CD14-positive monocyte (primary cell): ENCODE results near the gene FBXW10B. TPM values are rescaled to one million over a fixed set of nuclear protein-coding genes. Genes with fewer than 3 reads are reported as not detected.

Source experiments
- DNase-seq, 3 donors: peaks; one replicate each; pipeline ENCODE4 v3.0.0-alpha.2; 2011 to 2022
- H2AFZ ChIP-seq: 2 replicates; pipeline ENCODE4 v1.6.0; 2012; ENCODE audit warnings: mild to moderate bottlenecking, low read depth, low read length, inconsistent platforms; ENCODE audit not compliant: insufficient read depth, poor library complexity, severe bottlenecking
- H3K27ac ChIP-seq, 2 donors: 1 replicate in 1 of 2; 2 replicates in 1 of 2; pipeline ENCODE4 v1.5.1; 2012 to 2013; ENCODE audit warnings: low read length in 2 of 2, control low read depth in 1 of 2, inconsistent platforms in 1 of 2, low read depth in 1 of 2, mild to moderate bottlenecking in 1 of 2
- H3K27me3 ChIP-seq, 2 donors: one replicate each; pipeline versions ENCODE4 v1.6.0 to v1.6.1; 2011 to 2013; ENCODE audit warnings: low read length in 2 of 2; ENCODE audit not compliant: control insufficient read depth in 2 of 2, insufficient read depth in 2 of 2
- H3K36me3 ChIP-seq, 2 donors: replicated peaks in 1 of 2; 1 replicate in 1 of 2; 2 replicates in 1 of 2; pipeline versions ENCODE4 v1.5.1 to v1.6.1; 2012 to 2013; ENCODE audit warnings: low read length in 2 of 2, control low read depth in 1 of 2, inconsistent platforms in 1 of 2, mild to moderate bottlenecking in 1 of 2; ENCODE audit not compliant: insufficient read depth in 2 of 2, control insufficient read depth in 1 of 2
- H3K4me1 ChIP-seq, 2 donors: 1 replicate in 1 of 2; 2 replicates in 1 of 2; pipeline versions ENCODE4 v1.5.1 to v1.6.1; 2012 to 2013; ENCODE audit warnings: low read length in 2 of 2, control low read depth in 1 of 2, inconsistent platforms in 1 of 2, mild to moderate bottlenecking in 1 of 2, moderate library complexity in 1 of 2; ENCODE audit not compliant: insufficient read depth in 2 of 2, control insufficient read depth in 1 of 2
- H3K4me2 ChIP-seq: replicated peaks from 2 replicates; pipeline ENCODE3; 2012; ENCODE audit warnings: low read length, moderate library complexity, mild to moderate bottlenecking; ENCODE audit not compliant: poor library complexity, severe bottlenecking; ENCODE audit errors: extremely low read depth
- H3K4me3 ChIP-seq, 3 experiments: fragments of 200-600 bp in 1 of 3; sonication (generic) in 1 of 3; replicated peaks in 1 of 3; 1 replicate in 2 of 3; 2 replicates in 1 of 3; pipeline ENCODE4 v1.5.1; 2011 to 2013; ENCODE audit warnings: low read length in 3 of 3, mild to moderate bottlenecking in 3 of 3, control low read depth in 2 of 3, low read depth in 2 of 3, inconsistent platforms in 1 of 3, moderate library complexity in 1 of 3
- H3K79me2 ChIP-seq: 2 replicates; pipeline ENCODE4 v1.6.0; 2012; ENCODE audit warnings: mild to moderate bottlenecking, control low read depth, inconsistent platforms, low read length, moderate library complexity; ENCODE audit not compliant: insufficient read depth
- H3K9ac ChIP-seq: 2 replicates; pipeline ENCODE4 v1.6.0; 2017; ENCODE audit warnings: low read length, mild to moderate bottlenecking; ENCODE audit not compliant: insufficient read depth, poor library complexity, severe bottlenecking
- H3K9me3 ChIP-seq, 2 donors: replicated peaks in 1 of 2; 1 replicate in 1 of 2; 2 replicates in 1 of 2; pipeline versions ENCODE4 v1.5.1 to v1.6.1; 2012 to 2013; ENCODE audit warnings: low read length in 2 of 2, control low read depth in 1 of 2; ENCODE audit not compliant: control insufficient read depth in 1 of 2, insufficient read depth in 1 of 2
- H4K20me1 ChIP-seq: 2 replicates; pipeline ENCODE4 v1.6.0; 2012; ENCODE audit warnings: mild to moderate bottlenecking, low read length, control low read depth, moderate library complexity; ENCODE audit not compliant: insufficient read depth
- H3K27ac Mint-ChIP-seq, 7 donors: one replicate each; pipeline ENCODE4 v1.8.0; 2020; ENCODE audit warnings: mild to moderate bottlenecking in 7 of 7, mixed read lengths in 7 of 7, moderate library complexity in 6 of 7, inconsistent platforms in 2 of 7
- H3K27me3 Mint-ChIP-seq, 3 donors: one replicate each; pipeline ENCODE4 v1.8.0; 2021 to 2022; ENCODE audit warnings: low read depth in 3 of 3, mild to moderate bottlenecking in 3 of 3, mixed read lengths in 3 of 3, moderate library complexity in 3 of 3, inconsistent platforms in 1 of 3
- H3K36me3 Mint-ChIP-seq, 2 donors: one replicate each; pipeline ENCODE4 v1.8.0; 2020; ENCODE audit warnings: mixed read lengths in 2 of 2, inconsistent platforms in 1 of 2, mild to moderate bottlenecking in 1 of 2
- H3K4me1 Mint-ChIP-seq: one replicate; pipeline ENCODE4 v1.8.0; 2020; ENCODE audit warnings: mild to moderate bottlenecking, mixed read lengths
- H3K4me3 Mint-ChIP-seq, 2 donors: one replicate each; pipeline ENCODE4 v1.8.0; 2020; ENCODE audit warnings: mild to moderate bottlenecking in 2 of 2, mixed read lengths in 2 of 2, moderate library complexity in 1 of 2
- H3K9me3 Mint-ChIP-seq, 7 donors: one replicate each; pipeline ENCODE4 v1.8.0; 2020 to 2022; ENCODE audit warnings: mixed read lengths in 7 of 7, mild to moderate bottlenecking in 6 of 7, moderate library complexity in 6 of 7, inconsistent platforms in 2 of 7
- WGBS: methylation state at CpG from one replicate; pipeline ENCODE4 v1.1.5; 2013; ENCODE audit warnings: missing lambda C conversion rate; ENCODE audit not compliant: insufficient coverage; 5-methylcytosine and 5-hydroxymethylcytosine counted together
- intact Hi-C, 2 donors: fragments of 100-400 bp; cut with micrococcal nuclease; formaldehyde crosslinking; loops; one replicate each; pipeline versions ENCODE4 v1.15.0 to v1.15.1; 2023
- polyA plus RNA-seq, 3 donors: library from polyadenylated mRNA; depleted of rRNA in 1 of 3; unstranded in 2 of 3; stranded (reverse) in 1 of 3; fragments of 300-500 nt in 2 of 3; fragments of >200 nt in 1 of 3; fragmentation: Illumina TruSeq in 2 of 3; gene quantifications; 1 replicate in 2 of 3; 2 replicates in 1 of 3; pipeline ENCODE4 v1.2.3, GENCODE V29; 2012 to 2021
- TF ChIP-seq, protein P1 (sequence below): fragments of 200-600 bp; IDR thresholded peaks from one replicate; pipeline ENCODE4 v1.8.0; 2022; ENCODE audit warnings: antibody characterized with exemption, mild to moderate bottlenecking

Gene FBXW10B
- polyA plus RNA-seq, 3 donors, result 0.09 TPM; not detected in 2

DNA sequence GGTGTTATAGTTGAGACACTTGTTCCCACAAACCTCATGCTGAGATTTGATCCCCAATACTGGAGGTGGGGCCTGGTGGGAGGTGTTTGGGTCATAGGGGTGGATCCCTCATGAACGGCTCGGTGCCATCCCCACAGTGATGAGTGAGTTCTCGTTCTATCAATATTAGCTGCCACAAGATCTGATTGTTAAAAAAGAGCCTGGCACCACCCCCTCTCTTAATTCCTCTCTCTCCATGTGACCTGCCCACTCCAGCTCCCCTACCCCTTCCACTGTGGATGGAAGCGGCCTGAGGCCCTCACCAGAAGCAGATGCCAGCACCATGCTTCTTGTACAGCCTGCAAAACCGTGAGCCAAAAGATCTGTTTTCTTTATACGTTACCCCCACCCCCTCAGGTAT, 33.5 kb upstream of the FBXW10B start:
- no peak overlapping the region for H3K9ac ChIP-seq
- H3K4me1 Mint-ChIP-seq, result peaks cover 25% of the 10 kb centered on the region
- no peak for DNase-seq
- H3K27me3 ChIP-seq, result no peaks in the 10 kb centered on the region
- intact Hi-C loops, result no loop called here
- no peak overlapping the region for H3K4me3 ChIP-seq
- H3K4me1 ChIP-seq, result peaks cover 17 to 25% of the 10 kb centered on the region in 2 donors
- peaks cover 2 to 5% of the 10 kb centered on the region in 2 donors for H3K36me3 Mint-ChIP-seq
- H3K27ac ChIP-seq, result no peak overlapping the region
- H2AFZ ChIP-seq, result no peak overlapping the region
- no peak overlapping the region for H3K4me3 Mint-ChIP-seq
- no peaks in the 10 kb centered on the region for H4K20me1 ChIP-seq
- no peak overlapping the region for H3K4me2 ChIP-seq
- 95% methylated on average over 4 of the region's 6 CpGs for WGBS
- no peaks in the 10 kb centered on the region for H3K79me2 ChIP-seq
- TF ChIP-seq, protein P1, sequence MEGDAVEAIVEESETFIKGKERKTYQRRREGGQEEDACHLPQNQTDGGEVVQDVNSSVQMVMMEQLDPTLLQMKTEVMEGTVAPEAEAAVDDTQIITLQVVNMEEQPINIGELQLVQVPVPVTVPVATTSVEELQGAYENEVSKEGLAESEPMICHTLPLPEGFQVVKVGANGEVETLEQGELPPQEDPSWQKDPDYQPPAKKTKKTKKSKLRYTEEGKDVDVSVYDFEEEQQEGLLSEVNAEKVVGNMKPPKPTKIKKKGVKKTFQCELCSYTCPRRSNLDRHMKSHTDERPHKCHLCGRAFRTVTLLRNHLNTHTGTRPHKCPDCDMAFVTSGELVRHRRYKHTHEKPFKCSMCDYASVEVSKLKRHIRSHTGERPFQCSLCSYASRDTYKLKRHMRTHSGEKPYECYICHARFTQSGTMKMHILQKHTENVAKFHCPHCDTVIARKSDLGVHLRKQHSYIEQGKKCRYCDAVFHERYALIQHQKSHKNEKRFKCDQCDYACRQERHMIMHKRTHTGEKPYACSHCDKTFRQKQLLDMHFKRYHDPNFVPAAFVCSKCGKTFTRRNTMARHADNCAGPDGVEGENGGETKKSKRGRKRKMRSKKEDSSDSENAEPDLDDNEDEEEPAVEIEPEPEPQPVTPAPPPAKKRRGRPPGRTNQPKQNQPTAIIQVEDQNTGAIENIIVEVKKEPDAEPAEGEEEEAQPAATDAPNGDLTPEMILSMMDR, result no peak
- peak overlapping the region in 2 of 7 donors; percentile 9 to 26 for H3K27ac Mint-ChIP-seq
- peaks cover 0 to 2% (median 0%) of the 10 kb centered on the region in 3 donors for H3K27me3 Mint-ChIP-seq
- H3K9me3 ChIP-seq, result no peaks in the 10 kb centered on the region
- H3K36me3 ChIP-seq, result no peaks in the 10 kb centered on the region
- H3K9me3 Mint-ChIP-seq, result no peaks in the 10 kb centered on the region

DNA sequence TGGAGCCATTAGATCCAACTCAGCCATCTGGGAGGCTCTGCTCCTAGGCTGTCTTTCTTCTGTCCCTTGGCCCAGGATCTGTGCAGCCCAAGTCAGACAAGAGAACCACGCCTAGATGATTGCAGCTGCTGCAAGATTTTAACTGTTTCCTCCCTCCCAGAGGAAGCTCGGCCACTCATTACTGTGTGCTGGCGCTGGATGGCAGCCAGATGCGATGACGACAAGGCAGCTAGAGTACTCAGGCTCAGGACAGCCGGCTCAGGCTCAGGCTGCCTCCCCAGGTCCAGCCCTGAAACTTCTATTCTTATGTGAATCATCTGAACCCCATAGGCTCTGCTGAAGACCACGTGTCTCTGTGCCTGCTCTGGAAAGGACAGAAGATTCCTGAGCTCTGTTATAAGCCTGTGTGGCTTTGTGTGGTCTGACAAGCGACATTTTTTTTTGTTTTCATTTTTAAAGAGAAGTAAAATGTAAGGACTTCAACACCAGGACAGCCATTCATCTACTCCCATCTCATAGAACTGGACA, 32.1 kb upstream of the FBXW10B start:
- Histone ChIP-seq H3K4me1 (peaks cover 17 to 25% of the 10 kb centered on the region in 2 donors), H3K27me3 (no peaks in the 10 kb centered on the region), H2AFZ (peak overlapping the region; percentile 93), H3K9ac (peak overlapping the region; percentile 69), H3K36me3 (no peaks in the 10 kb centered on the region), H3K79me2 (no peaks in the 10 kb centered on the region), H3K4me3 (peak overlapping the region; percentile 30 to 81 (median 41)), H3K4me2 (peak overlapping the region; percentile 99), H3K27ac (peak overlapping the region; percentile 50 to 81), H3K9me3 (no peaks in the 10 kb centered on the region), H4K20me1 (no peaks in the 10 kb centered on the region)
- Mint-ChIP-seq H3K4me3 (peak overlapping the region; percentile 79 to 89), H3K4me1 (peaks cover 25% of the 10 kb centered on the region), H3K36me3 (no peaks in the 10 kb centered on the region), H3K27me3 (peaks cover 0 to 2% (median 0%) of the 10 kb centered on the region in 3 donors), H3K27ac (peak overlapping the region; percentile 79 to 91 (median 88)), H3K9me3 (no peaks in the 10 kb centered on the region)
- TF ChIP-seq, protein P1, result no peak
- intact Hi-C loops, result no loop called here
- peak; percentile 92 to 95 (median 94) for DNase-seq
- WGBS, result 0% methylated on average over 5 of the region's 8 CpGs
